ENCODE measurements around the gene KRTAP10-7.

DNA sequence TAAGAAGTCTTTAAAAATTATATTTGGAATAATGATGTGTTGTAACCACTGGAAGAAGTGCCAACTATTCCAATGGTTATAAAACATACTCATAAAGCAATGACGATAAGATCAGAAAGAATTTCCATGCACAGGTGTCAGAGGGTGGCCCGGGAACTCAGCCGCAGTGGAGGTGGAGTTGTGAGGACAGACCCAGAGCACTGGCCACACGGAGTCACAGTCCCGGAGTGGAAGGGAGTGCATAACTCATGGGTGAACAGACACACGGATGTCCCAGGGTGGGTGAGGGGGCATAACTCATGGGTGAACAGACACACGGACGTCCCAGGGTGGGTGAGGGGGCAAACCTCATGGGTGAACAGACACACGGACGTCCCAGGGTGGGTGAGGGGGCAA lies 24.4 kb upstream of the KRTAP10-7 start:
- TF ChIP-seq, protein P1, sequence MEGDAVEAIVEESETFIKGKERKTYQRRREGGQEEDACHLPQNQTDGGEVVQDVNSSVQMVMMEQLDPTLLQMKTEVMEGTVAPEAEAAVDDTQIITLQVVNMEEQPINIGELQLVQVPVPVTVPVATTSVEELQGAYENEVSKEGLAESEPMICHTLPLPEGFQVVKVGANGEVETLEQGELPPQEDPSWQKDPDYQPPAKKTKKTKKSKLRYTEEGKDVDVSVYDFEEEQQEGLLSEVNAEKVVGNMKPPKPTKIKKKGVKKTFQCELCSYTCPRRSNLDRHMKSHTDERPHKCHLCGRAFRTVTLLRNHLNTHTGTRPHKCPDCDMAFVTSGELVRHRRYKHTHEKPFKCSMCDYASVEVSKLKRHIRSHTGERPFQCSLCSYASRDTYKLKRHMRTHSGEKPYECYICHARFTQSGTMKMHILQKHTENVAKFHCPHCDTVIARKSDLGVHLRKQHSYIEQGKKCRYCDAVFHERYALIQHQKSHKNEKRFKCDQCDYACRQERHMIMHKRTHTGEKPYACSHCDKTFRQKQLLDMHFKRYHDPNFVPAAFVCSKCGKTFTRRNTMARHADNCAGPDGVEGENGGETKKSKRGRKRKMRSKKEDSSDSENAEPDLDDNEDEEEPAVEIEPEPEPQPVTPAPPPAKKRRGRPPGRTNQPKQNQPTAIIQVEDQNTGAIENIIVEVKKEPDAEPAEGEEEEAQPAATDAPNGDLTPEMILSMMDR (IDR thresholded peaks at IDR 0.05) = no peak
- no peak for TF ChIP-seq EZH2phosphoT487 (IDR thresholded peaks at IDR 0.05)
